Suprapubic skin (tissue), 3 donors: ENCODE measurements around the gene TMEM131L.

Experiments used
- POLR2AphosphoS5 ChIP-seq, 3 donors: sonication (generic); formaldehyde crosslinking; IDR thresholded peaks; one replicate each; pipeline ENCODE4 v1.6.1; 2017; ENCODE audit warnings: antibody characterized with exemption in 3 of 3
- TF ChIP-seq, protein P1 (sequence below), 2 donors: fragments of 200-600 bp in 1 of 2; fragments of 450-650 bp in 1 of 2; sonication (generic) in 1 of 2; IDR thresholded peaks; one replicate each; pipeline ENCODE4 v1.5.1; 2016 to 2019; ENCODE audit warnings: antibody characterized with exemption in 2 of 2, mild to moderate bottlenecking in 1 of 2, moderate library complexity in 1 of 2

DNA sequence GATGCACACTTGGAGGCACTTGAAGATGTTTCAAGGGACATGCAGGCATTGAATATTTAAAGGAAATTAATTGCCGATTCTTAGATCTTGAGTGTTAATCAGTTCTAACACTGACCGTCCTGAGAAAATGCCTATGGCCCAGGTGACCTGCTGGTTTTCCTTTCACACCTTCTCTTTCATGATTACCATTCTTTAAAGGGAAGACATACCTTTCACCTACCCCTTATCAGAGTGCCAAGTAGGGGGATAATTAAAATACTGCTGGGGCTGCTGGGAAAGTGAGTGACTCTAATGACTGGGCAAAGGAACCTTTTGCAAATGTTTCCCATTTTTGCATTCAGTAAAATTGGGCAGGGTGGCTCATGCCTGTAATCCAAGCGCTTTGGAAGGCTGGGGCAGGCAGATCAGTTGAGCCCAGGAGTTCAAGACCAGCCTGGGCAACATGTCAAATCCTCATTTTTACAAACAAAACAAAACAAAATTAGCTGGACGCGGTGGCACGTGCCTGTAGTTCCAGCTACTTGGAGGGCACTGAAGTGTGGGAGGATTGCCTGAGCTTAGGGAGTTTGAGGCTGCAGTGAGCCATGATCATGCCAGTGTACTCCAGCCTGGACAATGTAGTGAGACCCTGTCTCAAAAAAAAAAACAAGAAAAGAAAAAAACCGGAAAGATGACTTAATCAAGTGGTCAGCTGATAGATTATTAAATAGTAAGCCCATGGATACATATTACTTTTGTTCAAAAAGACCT lies 44.3 kb downstream of the TMEM131L start:
- TF ChIP-seq, protein P1, sequence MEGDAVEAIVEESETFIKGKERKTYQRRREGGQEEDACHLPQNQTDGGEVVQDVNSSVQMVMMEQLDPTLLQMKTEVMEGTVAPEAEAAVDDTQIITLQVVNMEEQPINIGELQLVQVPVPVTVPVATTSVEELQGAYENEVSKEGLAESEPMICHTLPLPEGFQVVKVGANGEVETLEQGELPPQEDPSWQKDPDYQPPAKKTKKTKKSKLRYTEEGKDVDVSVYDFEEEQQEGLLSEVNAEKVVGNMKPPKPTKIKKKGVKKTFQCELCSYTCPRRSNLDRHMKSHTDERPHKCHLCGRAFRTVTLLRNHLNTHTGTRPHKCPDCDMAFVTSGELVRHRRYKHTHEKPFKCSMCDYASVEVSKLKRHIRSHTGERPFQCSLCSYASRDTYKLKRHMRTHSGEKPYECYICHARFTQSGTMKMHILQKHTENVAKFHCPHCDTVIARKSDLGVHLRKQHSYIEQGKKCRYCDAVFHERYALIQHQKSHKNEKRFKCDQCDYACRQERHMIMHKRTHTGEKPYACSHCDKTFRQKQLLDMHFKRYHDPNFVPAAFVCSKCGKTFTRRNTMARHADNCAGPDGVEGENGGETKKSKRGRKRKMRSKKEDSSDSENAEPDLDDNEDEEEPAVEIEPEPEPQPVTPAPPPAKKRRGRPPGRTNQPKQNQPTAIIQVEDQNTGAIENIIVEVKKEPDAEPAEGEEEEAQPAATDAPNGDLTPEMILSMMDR (IDR thresholded peaks at IDR 0.05) = no peak
- TF ChIP-seq POLR2AphosphoS5 (IDR thresholded peaks at IDR 0.05) = no peak
